ENCODE measurements around the gene ATP8B3. TPM values are rescaled to one million over a fixed set of nuclear protein-coding genes. Genes with fewer than 3 reads are reported as not detected.
"Not testable (repeated sequence)": the region's sequence is repeated elsewhere in the genome, so short reads cannot be mapped to it uniquely, and the experiment has no call there.

Gene ATP8B3
- total RNA-seq, 1 experiment from 2014 or later: 1.0 TPM

GRCh38 chr19:1806184-1807029 is 5.7 kb downstream of the ATP8B3 start:
- H3K79me2 ChIP-seq (ENCODE audit: low read length): no peaks in the 10 kb centered on the region
- H3K4me1 ChIP-seq (ENCODE audit: low read length): peaks cover under 1% of the 10 kb centered on the region; the same call in 1 of the 2 replicates
- no peaks in the 10 kb centered on the region for H4K20me1 ChIP-seq (ENCODE audit: insufficient read depth, low read depth, low read length)
- no peak overlapping the region for H2AFZ ChIP-seq (ENCODE audit: low read length)
- H3K9ac ChIP-seq (ENCODE audit: low read length): no peak overlapping the region
- H3K27ac ChIP-seq (ENCODE audit: low read length): no peak overlapping the region
- H3K9me3 ChIP-seq (ENCODE audit: low read length): no peaks in the 10 kb centered on the region
- H3K4me3 ChIP-seq (ENCODE audit: low read length): no peak overlapping the region
- H3K36me3 ChIP-seq (ENCODE audit: insufficient read depth, low read length): no peaks in the 10 kb centered on the region
- H3K4me2 ChIP-seq (ENCODE audit: low read depth, low read length, poor library complexity, severe bottlenecking): no peak overlapping the region
- no peak for DNase-seq
- H3K9me2 ChIP-seq (replicated peaks; ENCODE audit: insufficient read depth, low read length): no peaks in the 10 kb centered on the region
- H3K27me3 ChIP-seq (ENCODE audit: low read length): no peaks in the 10 kb centered on the region

- H3K9me3 ChIP-seq (ENCODE audit: low read length): no peaks in the 10 kb centered on the region
- no peak for DNase-seq
- no peak overlapping the region for H3K4me3 ChIP-seq (ENCODE audit: low read length)
- H4K20me1 ChIP-seq (ENCODE audit: insufficient read depth, low read depth, low read length): no peaks in the 10 kb centered on the region
- H3K79me2 ChIP-seq (ENCODE audit: low read length): no peaks in the 10 kb centered on the region
- no peaks in the 10 kb centered on the region for H3K27me3 ChIP-seq (ENCODE audit: low read length)
- no peak overlapping the region for H3K27ac ChIP-seq (ENCODE audit: low read length)
- no peak overlapping the region for H3K4me2 ChIP-seq (ENCODE audit: low read depth, low read length, poor library complexity, severe bottlenecking)
- no peaks in the 10 kb centered on the region for H3K9me2 ChIP-seq (replicated peaks; ENCODE audit: insufficient read depth, low read length)
- H3K9ac ChIP-seq (ENCODE audit: low read length): no peak overlapping the region
- no peaks in the 10 kb centered on the region for H3K36me3 ChIP-seq (ENCODE audit: insufficient read depth, low read length)
- no peak overlapping the region for H2AFZ ChIP-seq (ENCODE audit: low read length)
- no peaks in the 10 kb centered on the region for H3K4me1 ChIP-seq (ENCODE audit: low read length)
Observed at GRCh38 chr19:1805401-1806183, 6.5 kb downstream of the ATP8B3 start.

- no peaks in the 10 kb centered on the region for H4K20me1 ChIP-seq (ENCODE audit: insufficient read depth, low read depth, low read length)
- H3K4me2 ChIP-seq (ENCODE audit: low read depth, low read length, poor library complexity, severe bottlenecking): no peak overlapping the region
- H3K36me3 ChIP-seq (ENCODE audit: insufficient read depth, low read length): no peaks in the 10 kb centered on the region
- no peak overlapping the region for H3K27ac ChIP-seq (ENCODE audit: low read length)
- no peak overlapping the region for H3K9ac ChIP-seq (ENCODE audit: low read length)
- H3K4me3 ChIP-seq (ENCODE audit: low read length): no peak overlapping the region
- H2AFZ ChIP-seq (ENCODE audit: low read length): no peak overlapping the region
- H3K9me3 ChIP-seq (ENCODE audit: low read length): no peaks in the 10 kb centered on the region
- H3K4me1 ChIP-seq (ENCODE audit: low read length): no peaks in the 10 kb centered on the region
- H3K9me2 ChIP-seq (replicated peaks; ENCODE audit: insufficient read depth, low read length): no peaks in the 10 kb centered on the region
- H3K79me2 ChIP-seq (ENCODE audit: low read length): no peaks in the 10 kb centered on the region
- H3K27me3 ChIP-seq (ENCODE audit: low read length): no peaks in the 10 kb centered on the region
- DNase-seq: no peak
Observed at GRCh38 chr19:1804858-1805257, 7.2 kb downstream of the ATP8B3 start.

- Histone ChIP-seq H3K27me3 (ENCODE audit: low read length) (no peaks in the 10 kb centered on the region), H3K9me2 (replicated peaks; ENCODE audit: insufficient read depth, low read length) (no peaks in the 10 kb centered on the region), H3K4me3 (ENCODE audit: low read length) (no peak overlapping the region), H4K20me1 (ENCODE audit: insufficient read depth, low read depth, low read length) (no peaks in the 10 kb centered on the region), H3K27ac (ENCODE audit: low read length) (no peak overlapping the region), H3K9me3 (ENCODE audit: low read length) (no peaks in the 10 kb centered on the region), H3K36me3 (ENCODE audit: insufficient read depth, low read length) (no peaks in the 10 kb centered on the region), H3K79me2 (ENCODE audit: low read length) (no peaks in the 10 kb centered on the region), H3K4me2 (ENCODE audit: low read depth, low read length, poor library complexity, severe bottlenecking) (no peak overlapping the region), H2AFZ (ENCODE audit: low read length) (no peak overlapping the region), H3K4me1 (ENCODE audit: low read length) (no peaks in the 10 kb centered on the region), H3K9ac (ENCODE audit: low read length) (no peak overlapping the region)
- DNase-seq: no peak
Observed at GRCh38 chr19:1799695-1800342, 12.3 kb downstream of the ATP8B3 start.

- H2AFZ ChIP-seq (ENCODE audit: low read length); H4K20me1 ChIP-seq (ENCODE audit: insufficient read depth, low read depth, low read length); H3K4me2 ChIP-seq (ENCODE audit: low read depth, low read length, poor library complexity, severe bottlenecking); H3K9me2 ChIP-seq (replicated peaks; ENCODE audit: insufficient read depth, low read length); H3K27me3 ChIP-seq (ENCODE audit: low read length); H3K9me3 ChIP-seq (ENCODE audit: low read length); H3K4me3 ChIP-seq (ENCODE audit: low read length); H3K36me3 ChIP-seq (ENCODE audit: insufficient read depth, low read length); H3K4me1 ChIP-seq (ENCODE audit: low read length); H3K79me2 ChIP-seq (ENCODE audit: low read length); H3K9ac ChIP-seq (ENCODE audit: low read length); H3K27ac ChIP-seq (ENCODE audit: low read length); DNase-seq: not testable (repeated sequence)
Observed at GRCh38 chr19:1797313-1797712, 14.8 kb downstream of the ATP8B3 start.

GRCh38 chr19:1796395-1797142 is 15.5 kb downstream of the ATP8B3 start:
- no peaks in the 10 kb centered on the region for H3K9me3 ChIP-seq (ENCODE audit: low read length)
- no peaks in the 10 kb centered on the region for H3K79me2 ChIP-seq (ENCODE audit: low read length)
- no peak overlapping the region for H3K27ac ChIP-seq (ENCODE audit: low read length)
- DNase-seq: no peak
- no peak overlapping the region for H3K9ac ChIP-seq (ENCODE audit: low read length)
- H3K9me2 ChIP-seq (replicated peaks; ENCODE audit: insufficient read depth, low read length): no peaks in the 10 kb centered on the region
- no peaks in the 10 kb centered on the region for H4K20me1 ChIP-seq (ENCODE audit: insufficient read depth, low read depth, low read length)
- no peak overlapping the region for H3K4me2 ChIP-seq (ENCODE audit: low read depth, low read length, poor library complexity, severe bottlenecking)
- no peaks in the 10 kb centered on the region for H3K27me3 ChIP-seq (ENCODE audit: low read length)
- no peak overlapping the region for H3K4me3 ChIP-seq (ENCODE audit: low read length)
- H3K36me3 ChIP-seq (ENCODE audit: insufficient read depth, low read length): no peaks in the 10 kb centered on the region
- H3K4me1 ChIP-seq (ENCODE audit: low read length): no peaks in the 10 kb centered on the region
- no peak overlapping the region for H2AFZ ChIP-seq (ENCODE audit: low read length)

- no peaks in the 10 kb centered on the region for H3K9me3 ChIP-seq (ENCODE audit: low read length)
- no peaks in the 10 kb centered on the region for H3K27me3 ChIP-seq (ENCODE audit: low read length)
- no peak for DNase-seq
- no peak overlapping the region for H3K4me2 ChIP-seq (ENCODE audit: low read depth, low read length, poor library complexity, severe bottlenecking)
- no peak overlapping the region for H3K4me3 ChIP-seq (ENCODE audit: low read length)
- H3K9me2 ChIP-seq (replicated peaks; ENCODE audit: insufficient read depth, low read length): no peaks in the 10 kb centered on the region
- no peak overlapping the region for H2AFZ ChIP-seq (ENCODE audit: low read length)
- H3K27ac ChIP-seq (ENCODE audit: low read length): no peak overlapping the region
- no peaks in the 10 kb centered on the region for H4K20me1 ChIP-seq (ENCODE audit: insufficient read depth, low read depth, low read length)
- no peaks in the 10 kb centered on the region for H3K4me1 ChIP-seq (ENCODE audit: low read length)
- no peaks in the 10 kb centered on the region for H3K36me3 ChIP-seq (ENCODE audit: insufficient read depth, low read length)
- H3K79me2 ChIP-seq (ENCODE audit: low read length): no peaks in the 10 kb centered on the region
- no peak overlapping the region for H3K9ac ChIP-seq (ENCODE audit: low read length)
Observed at GRCh38 chr19:1794424-1795172, 17.5 kb downstream of the ATP8B3 start.
